WERI-Rb-1 (cell line): Measurements from ENCODE around the gene CHST8.

Source experiments
- DNase-seq: peaks from one replicate; pipeline ENCODE4 v3.0.0-alpha.2; 2020
- H3K27ac ChIP-seq: fragments of 250-450 bp; sonication (Bioruptor Pico); 2 replicates; pipeline ENCODE4 v1.5.1; 2020; ENCODE audit warnings: mild to moderate bottlenecking, moderate library complexity
- H3K27me3 ChIP-seq: fragments of 250-450 bp; sonication (Bioruptor Pico); 2 replicates; pipeline ENCODE4 v1.5.1; 2021; ENCODE audit warnings: mild to moderate bottlenecking, low read depth, moderate library complexity; ENCODE audit not compliant: insufficient read depth, severe bottlenecking
- H3K36me3 ChIP-seq: fragments of 250-450 bp; sonication (Bioruptor Pico); 2 replicates; pipeline ENCODE4 v1.5.1; 2020; ENCODE audit warnings: mild to moderate bottlenecking, moderate library complexity
- H3K4me3 ChIP-seq: 2 replicates; pipeline ENCODE4 v1.5.1; 2011; ENCODE audit warnings: low read depth, mild to moderate bottlenecking, control low read depth, low read length
- H3K9me3 ChIP-seq: fragments of 250-450 bp; sonication (Bioruptor Pico); 2 replicates; pipeline ENCODE4 v1.5.1; 2021; ENCODE audit warnings: mild to moderate bottlenecking, moderate library complexity; ENCODE audit not compliant: severe bottlenecking
- CTCF ChIP-seq: IDR thresholded peaks from 2 replicates; pipeline ENCODE4 v1.5.1; 2011; ENCODE audit warnings: low read depth, mild to moderate bottlenecking, control low read depth, inconsistent platforms, low read length

The CHST8 gene

DNA sequence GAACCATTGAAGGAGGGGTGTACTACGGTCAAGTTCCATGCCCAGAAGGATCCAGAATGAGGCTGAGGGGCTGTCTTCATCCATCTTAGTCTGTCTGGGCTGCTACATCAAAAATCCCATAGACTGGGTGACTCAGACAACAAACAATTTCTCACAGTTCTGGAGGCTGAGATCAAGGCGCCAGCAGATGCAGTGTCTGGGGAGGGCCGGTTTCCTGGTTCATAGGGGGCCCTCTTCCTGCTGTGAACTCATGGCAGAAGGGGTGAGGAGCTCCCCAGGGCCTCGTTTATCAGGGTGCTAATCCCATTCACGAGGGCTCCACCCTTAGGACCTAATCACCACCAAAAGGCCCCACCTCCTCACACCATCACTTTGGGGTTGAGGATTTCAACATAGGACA is 160.2 kb downstream of the CHST8 start:
- no peaks in the 10 kb centered on the region for H3K27me3 ChIP-seq
- H3K4me3 ChIP-seq = no peak overlapping the region
- no peak for TF ChIP-seq CTCF
- DNase-seq = no peak
- H3K27ac ChIP-seq = no peak overlapping the region
- H3K36me3 ChIP-seq = no peaks in the 10 kb centered on the region
- no peaks in the 10 kb centered on the region for H3K9me3 ChIP-seq

- no peaks in the 10 kb centered on the region for H3K27me3 ChIP-seq
Measured at GRCh38 chr19:33784432-33784831, 162.7 kb downstream of the CHST8 start.

DNA sequence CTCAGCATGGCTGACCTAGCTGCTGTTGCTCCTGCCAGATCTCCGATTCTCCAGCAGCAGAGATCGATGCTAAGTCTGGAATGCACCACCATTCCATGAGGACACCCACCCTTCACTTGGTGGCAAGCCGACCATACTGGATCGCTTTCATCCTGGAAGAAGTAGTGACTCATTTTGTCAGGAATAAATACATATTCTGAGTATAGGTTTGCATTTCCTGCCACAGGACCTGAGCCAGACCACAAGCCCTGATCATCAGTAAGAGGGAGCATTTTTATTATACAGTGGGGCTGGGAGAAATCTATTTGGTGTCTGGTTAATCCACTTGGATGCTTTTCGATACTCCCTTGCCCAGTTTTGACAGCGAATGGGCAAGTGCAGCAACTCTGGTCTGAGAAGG is 164.0 kb downstream of the CHST8 start:
- Histone ChIP-seq H3K4me3 (no peak overlapping the region), H3K27me3 (no peaks in the 10 kb centered on the region), H3K36me3 (no peaks in the 10 kb centered on the region), H3K9me3 (no peaks in the 10 kb centered on the region), H3K27ac (no peak overlapping the region)
- DNase-seq = no peak
- TF ChIP-seq CTCF = no peak

More at GRCh38 chr19:33784432-33784831, 162.7 kb downstream of the CHST8 start:
- no peak overlapping the region for H3K27ac ChIP-seq
- H3K9me3 ChIP-seq = no peaks in the 10 kb centered on the region
- TF ChIP-seq CTCF = no peak
- no peaks in the 10 kb centered on the region for H3K36me3 ChIP-seq
- no peak overlapping the region for H3K4me3 ChIP-seq
- DNase-seq = no peak

GRCh38 chr19:33788676-33789075 is 166.9 kb downstream of the CHST8 start:
- DNase-seq = peak; percentile 55
- H3K9me3 ChIP-seq = no peaks in the 10 kb centered on the region
- H3K36me3 ChIP-seq = no peaks in the 10 kb centered on the region
- H3K4me3 ChIP-seq = no peak overlapping the region
- TF ChIP-seq CTCF = no peak
- no peak overlapping the region for H3K27ac ChIP-seq
- H3K27me3 ChIP-seq = no peaks in the 10 kb centered on the region

DNA sequence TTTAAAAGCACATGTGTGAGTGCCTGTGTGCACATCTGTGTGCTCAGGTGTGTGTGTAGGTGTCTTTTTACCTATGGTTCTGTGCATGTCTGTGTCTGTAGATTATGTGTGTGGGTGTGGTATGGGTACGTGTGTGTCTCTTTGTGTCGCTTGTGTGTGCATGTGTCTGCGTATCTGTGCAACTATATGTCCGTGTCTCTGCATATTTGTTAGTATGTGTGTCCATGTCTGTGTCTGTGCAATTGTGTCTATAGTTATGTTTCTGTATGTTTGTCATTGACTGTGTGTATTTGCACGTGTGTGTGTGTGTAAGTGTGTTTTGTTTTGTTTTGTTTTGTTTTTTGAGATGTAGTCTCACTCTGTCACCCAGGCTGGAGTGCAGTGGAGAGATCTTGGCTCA is 167.6 kb downstream of the CHST8 start:
- H3K36me3 ChIP-seq = no peaks in the 10 kb centered on the region
- no peak overlapping the region for H3K27ac ChIP-seq
- no peak overlapping the region for H3K4me3 ChIP-seq
- H3K27me3 ChIP-seq = no peaks in the 10 kb centered on the region
- TF ChIP-seq CTCF = no peak
- no peak for DNase-seq
- no peaks in the 10 kb centered on the region for H3K9me3 ChIP-seq

DNA sequence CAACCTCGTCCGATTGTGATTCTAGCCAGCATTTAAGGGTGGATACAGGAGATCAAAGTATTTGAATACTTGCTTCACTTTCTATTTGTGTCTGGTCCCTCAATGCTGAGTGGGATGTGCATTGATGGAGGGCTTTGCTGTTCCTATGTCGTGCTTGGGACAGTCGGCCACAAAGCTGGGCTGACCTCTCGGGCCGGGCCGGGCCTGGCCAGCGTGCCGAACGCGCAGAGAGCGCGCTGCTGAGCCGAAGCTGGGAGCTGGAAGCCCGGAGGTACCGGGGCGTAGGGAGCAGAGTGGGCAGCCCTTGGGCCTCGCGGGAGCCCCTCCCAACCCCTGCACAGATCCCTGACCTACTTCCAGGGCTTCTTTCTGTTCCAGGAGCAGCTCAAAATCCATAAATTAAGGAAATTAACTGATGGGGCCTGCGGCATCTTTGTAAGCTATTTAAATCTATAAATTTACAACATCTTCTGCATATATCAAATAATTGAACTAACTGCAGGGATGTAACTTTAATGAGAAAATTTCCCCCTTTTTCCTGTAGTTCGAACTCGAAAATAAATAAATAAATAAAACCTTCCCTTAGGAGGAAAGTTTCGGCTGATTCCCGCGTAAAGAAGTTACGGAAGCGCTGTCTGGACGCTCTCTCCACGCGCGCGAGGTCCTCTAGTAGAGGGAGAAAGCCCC is 173.1 kb downstream of the CHST8 start:
- peak; percentile 38 for DNase-seq
- Histone ChIP-seq H3K36me3 (peaks cover 9% of the 10 kb centered on the region; the same call in 1 of the 2 replicates), H3K9me3 (no peaks in the 10 kb centered on the region), H3K27ac (peak overlapping the region; percentile 100), H3K4me3 (peak overlapping the region; percentile 72), H3K27me3 (no peaks in the 10 kb centered on the region)
- no peak for TF ChIP-seq CTCF
